Esophagus (tissue), 2 donors: Measurements from ENCODE around the gene SNX22. TPM values are rescaled to one million over a fixed set of nuclear protein-coding genes. Genes with fewer than 3 reads are reported as not detected.
"Not testable (repeated sequence)": the region's sequence is repeated elsewhere in the genome, so short reads cannot be mapped to it uniquely, and the experiment has no call there.

ENCODE experiments used
- H3K27ac ChIP-seq, 2 donors: one replicate each; pipeline ENCODE4 v1.5.1; 2013; ENCODE audit warnings: low read depth in 2 of 2, mild to moderate bottlenecking in 2 of 2, inconsistent platforms in 1 of 2, low read length in 1 of 2, moderate library complexity in 1 of 2
- H3K27me3 ChIP-seq, 2 donors: one replicate each; pipeline ENCODE4 v1.6.1; 2013; ENCODE audit warnings: low read length in 2 of 2, control low read depth in 1 of 2, mild to moderate bottlenecking in 1 of 2; ENCODE audit not compliant: insufficient read depth in 2 of 2, control insufficient read depth in 1 of 2
- H3K36me3 ChIP-seq, 2 donors: one replicate each; pipeline ENCODE4 v1.6.1; 2013; ENCODE audit warnings: low read length in 1 of 2; ENCODE audit not compliant: control insufficient read depth in 2 of 2, insufficient read depth in 2 of 2
- H3K4me1 ChIP-seq, 2 donors: one replicate each; pipeline ENCODE4 v1.6.1; 2013; ENCODE audit warnings: low read length in 1 of 2; ENCODE audit not compliant: control insufficient read depth in 2 of 2, insufficient read depth in 2 of 2
- H3K4me3 ChIP-seq, 2 donors: one replicate each; pipeline ENCODE4 v1.5.1; 2013; ENCODE audit warnings: low read length in 2 of 2, mild to moderate bottlenecking in 2 of 2, low read depth in 1 of 2, moderate library complexity in 1 of 2
- H3K9me3 ChIP-seq, 2 donors: one replicate each; pipeline ENCODE4 v1.6.1; 2013; ENCODE audit warnings: mild to moderate bottlenecking in 2 of 2, low read depth in 1 of 2, low read length in 1 of 2, moderate library complexity in 1 of 2; ENCODE audit not compliant: control insufficient read depth in 2 of 2, insufficient read depth in 1 of 2
- WGBS, 2 donors: extraction: QIAGEN DNeasy Blood & Tissue Kit; methylation state at CpG; one replicate each; pipeline ENCODE4 v1.1.7; 2013; 5-methylcytosine and 5-hydroxymethylcytosine counted together
- polyA plus RNA-seq, 2 donors: library from polyadenylated mRNA; stranded (reverse); fragments of 200-250 nt; gene quantifications; one replicate each; pipeline ENCODE4 v1.2.3, GENCODE V29; 2013
- donor health status: healthy with polysubstance abuse.
- donor health status: Bipolar disorder and iron deficiency.

Gene SNX22
- polyA plus RNA-seq, 2 donors, result 0.72 to 1.1 TPM

GRCh38 chr15:64117759-64118487 lies 33.6 kb upstream of the SNX22 start:
- Histone ChIP-seq H3K36me3 (peaks cover 13 to 22% of the 10 kb centered on the region in 2 donors), H3K27me3 (no peaks in the 10 kb centered on the region), H3K9me3 (no peaks in the 10 kb centered on the region), H3K4me1 (no peaks in the 10 kb centered on the region), H3K27ac (no peak overlapping the region), H3K4me3 (no peak overlapping the region)
- WGBS, 2 donors, result 91 to 94% methylated on average over 5 of the region's 5 CpGs

GRCh38 chr15:64120322-64120721 lies 31.2 kb upstream of the SNX22 start:
- H3K4me3 ChIP-seq, H3K4me1 ChIP-seq, H3K9me3 ChIP-seq, H3K27me3 ChIP-seq, H3K27ac ChIP-seq: not testable (repeated sequence)
- H3K36me3 ChIP-seq, result peaks cover 10 to 24% of the 10 kb centered on the region in 2 donors
- 93 to 95% methylated on average over 2 of the region's 2 CpGs for WGBS, 2 donors

- H3K27me3 ChIP-seq, result no peaks in the 10 kb centered on the region
- 86 to 87% methylated on average over 4 of the region's 4 CpGs for WGBS, 2 donors
- H3K4me1 ChIP-seq, result no peaks in the 10 kb centered on the region
- H3K27ac ChIP-seq, result no peak overlapping the region
- peaks cover 10 to 20% of the 10 kb centered on the region in 2 donors for H3K36me3 ChIP-seq
- H3K9me3 ChIP-seq, result no peaks in the 10 kb centered on the region
- H3K4me3 ChIP-seq, result no peak overlapping the region
Measured at GRCh38 chr15:64121614-64122013, 29.9 kb upstream of the SNX22 start.

GRCh38 chr15:64122444-64122843 lies 29.1 kb upstream of the SNX22 start:
- H3K27me3 ChIP-seq, result no peaks in the 10 kb centered on the region
- H3K4me3 ChIP-seq, result no peak overlapping the region
- no peaks in the 10 kb centered on the region for H3K9me3 ChIP-seq
- H3K36me3 ChIP-seq, result peaks cover 13 to 20% of the 10 kb centered on the region in 2 donors
- WGBS, 2 donors, result 71 to 87% methylated on average over 1 of the region's 1 CpG
- H3K4me1 ChIP-seq, result no peaks in the 10 kb centered on the region
- no peak overlapping the region for H3K27ac ChIP-seq

- Histone ChIP-seq H3K9me3 (no peaks in the 10 kb centered on the region), H3K4me3 (no peak overlapping the region), H3K36me3 (peaks cover 13 to 22% of the 10 kb centered on the region in 2 donors), H3K4me1 (no peaks in the 10 kb centered on the region), H3K27me3 (no peaks in the 10 kb centered on the region), H3K27ac (no peak overlapping the region)
- WGBS, 2 donors, result 91 to 93% methylated on average over 3 of the region's 3 CpGs
Measured at GRCh38 chr15:64122936-64123351, 28.6 kb upstream of the SNX22 start.

- WGBS, 2 donors, result 84% methylated on average over 3 of the region's 3 CpGs
- Histone ChIP-seq H3K27ac (no peak overlapping the region), H3K36me3 (peaks cover 22 to 23% of the 10 kb centered on the region in 2 donors), H3K9me3 (no peaks in the 10 kb centered on the region), H3K4me3 (no peak overlapping the region), H3K27me3 (no peaks in the 10 kb centered on the region), H3K4me1 (no peaks in the 10 kb centered on the region)
Measured at GRCh38 chr15:64125978-64126377, 25.6 kb upstream of the SNX22 start.

GRCh38 chr15:64127521-64128270 lies 23.8 kb upstream of the SNX22 start:
- no peaks in the 10 kb centered on the region for H3K27me3 ChIP-seq
- no peaks in the 10 kb centered on the region for H3K9me3 ChIP-seq
- no peaks in the 10 kb centered on the region for H3K4me1 ChIP-seq
- no peak overlapping the region for H3K27ac ChIP-seq
- WGBS, 2 donors, result 81 to 82% methylated on average over 6 of the region's 6 CpGs
- peaks cover 29 to 34% of the 10 kb centered on the region in 2 donors for H3K36me3 ChIP-seq
- H3K4me3 ChIP-seq, result no peak overlapping the region

- H3K4me3 ChIP-seq, result no peak overlapping the region
- peaks cover 0 to 4% of the 10 kb centered on the region in 2 donors for H3K4me1 ChIP-seq
- 96 to 98% methylated on average over 3 of the region's 3 CpGs for WGBS, 2 donors
- no peak overlapping the region for H3K27ac ChIP-seq
- peaks cover 34 to 36% of the 10 kb centered on the region in 2 donors for H3K36me3 ChIP-seq
- H3K27me3 ChIP-seq, result no peaks in the 10 kb centered on the region
- no peaks in the 10 kb centered on the region for H3K9me3 ChIP-seq
Measured at GRCh38 chr15:64130159-64130558, 21.4 kb upstream of the SNX22 start.

GRCh38 chr15:64131547-64131946 lies 20.0 kb upstream of the SNX22 start:
- H3K36me3 ChIP-seq, result peaks cover 34 to 38% of the 10 kb centered on the region in 2 donors
- no peaks in the 10 kb centered on the region for H3K27me3 ChIP-seq
- H3K4me1 ChIP-seq, result peaks cover 0 to 4% of the 10 kb centered on the region in 2 donors
- H3K27ac ChIP-seq, result peak overlapping the region in 1 of 2 donors; percentile 8
- H3K4me3 ChIP-seq, result no peak overlapping the region
- 97% methylated on average over 7 of the region's 7 CpGs for WGBS, 2 donors
- no peaks in the 10 kb centered on the region for H3K9me3 ChIP-seq
